Left lung (tissue), 10 donors: ENCODE measurements around the gene CREB5. TPM values are rescaled to one million over a fixed set of nuclear protein-coding genes. Genes with fewer than 3 reads are reported as not detected.
A peak's percentile ranks its signal among the peaks of the same experiment; 100 is the strongest.

Experiments used
- ATAC-seq: fragments of 200-7000 bp; cut with Tn5 transposase; one replicate; pipeline ENCODE4 v1.9.1; 2020; ENCODE audit warnings: moderate library complexity
- DNase-seq, 4 donors: peaks; one replicate each; pipeline ENCODE4 v3.0.0-alpha.2; 2013 to 2020
- H3K27ac ChIP-seq, 2 donors: fragments of 200-600 bp; sonication (generic) in 1 of 2; one replicate each; pipeline versions ENCODE4 v1.5.0 to v1.8.0; 2020 to 2021
- H3K27me3 ChIP-seq, 2 donors: fragments of 200-600 bp; sonication (generic) in 1 of 2; one replicate each; pipeline versions ENCODE4 v1.5.0 to v1.8.0; 2020 to 2021
- H3K36me3 ChIP-seq, 2 donors: fragments of 200-600 bp; sonication (generic) in 1 of 2; one replicate each; pipeline versions ENCODE4 v1.5.0 to v1.8.0; 2020 to 2021
- H3K4me1 ChIP-seq, 2 donors: fragments of 200-600 bp; one replicate each; pipeline ENCODE4 v1.8.0; 2021
- H3K4me3 ChIP-seq, 2 donors: fragments of 200-600 bp; sonication (generic) in 1 of 2; one replicate each; pipeline versions ENCODE4 v1.5.0 to v1.8.0; 2020 to 2021; ENCODE audit warnings: mild to moderate bottlenecking in 1 of 2
- H3K9me3 ChIP-seq, 2 donors: fragments of 200-600 bp; sonication (generic) in 1 of 2; one replicate each; pipeline versions ENCODE4 v1.5.0 to v1.8.0; 2020 to 2021
- intact Hi-C, 2 donors: fragments of 100-400 bp; cut with DNase I; formaldehyde crosslinking; loops; one replicate each; pipeline versions ENCODE4 v1.11.2 to v1.14.2; 2022
- polyA plus RNA-seq, 6 donors: library from polyadenylated mRNA; unstranded; fragments of 120-200 nt; gene quantifications; one replicate each; pipeline ENCODE4 v1.2.1, GENCODE V29; 2013; ENCODE audit not compliant: insufficient read length in 6 of 6
- total RNA-seq, 2 donors: library from RNA; stranded (reverse); fragmentation: NEBNext Ultra II Directional; extraction: Animal tissue kit (Norgen Biotek cat#: 25700); gene quantifications; one replicate each; pipeline ENCODE4 v1.2.1, GENCODE V29; 2021
- TF ChIP-seq, protein P1 (sequence below), 2 donors: fragments of 200-600 bp; sonication (generic) in 1 of 2; IDR thresholded peaks; one replicate each; pipeline versions ENCODE4 v1.5.0 to v1.8.0; 2021; ENCODE audit warnings: antibody characterized with exemption in 2 of 2
- donor health status: DM: no; HTN: yes; CAD: no.
- donor health status: DM: no; HTN: no; CAD: no.

Gene CREB5
- total and polyA plus RNA-seq, 8 donors: 6.6 to 19.9 (median 15.7) TPM

GRCh38 chr7:28510026-28510369 is 97.7 kb downstream of the CREB5 start:
- intact Hi-C loops: no loop called here

DNA sequence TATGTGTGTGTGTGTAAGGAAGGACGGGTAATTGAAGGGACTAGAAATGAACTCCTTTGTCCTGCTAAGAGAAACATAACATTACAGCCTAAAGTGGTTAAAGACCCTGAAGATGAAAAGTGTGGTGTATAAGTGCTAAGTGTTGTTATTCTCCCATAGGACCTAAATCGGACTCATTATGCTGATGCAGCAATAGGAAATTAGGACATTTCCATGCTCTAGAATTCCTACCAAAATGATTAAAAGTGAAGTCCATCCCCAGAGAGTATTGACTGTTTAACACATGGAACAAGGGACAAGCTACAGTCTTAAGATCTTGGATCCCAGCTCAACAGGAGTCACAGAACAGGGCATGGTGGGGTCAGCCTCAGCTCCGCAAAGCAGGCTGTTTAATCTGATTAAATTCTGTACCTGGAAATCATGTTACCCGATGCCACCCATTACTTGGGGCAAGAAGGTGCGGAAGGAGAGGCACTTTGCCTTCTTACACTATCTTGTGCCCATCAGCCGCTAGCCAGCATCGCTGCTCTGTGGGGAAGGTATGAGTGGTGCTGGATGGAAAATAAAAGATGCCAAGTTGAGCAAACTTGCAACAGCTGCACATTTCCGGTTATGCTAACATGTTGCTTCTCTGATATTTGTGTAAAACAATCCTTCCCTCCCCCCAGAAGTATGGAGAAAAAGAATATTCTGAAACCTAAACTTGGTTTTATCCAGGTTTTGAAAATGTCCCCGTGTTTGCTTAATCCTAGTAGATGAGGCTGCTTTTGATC is 100.5 kb downstream of the CREB5 start:
- intact Hi-C loops: no loop called here
- DNase-seq (no peak), ATAC-seq (no peak)
- Histone ChIP-seq H3K9me3 (no peaks in the 10 kb centered on the region), H3K36me3 (no peaks in the 10 kb centered on the region), H3K4me3 (no peak overlapping the region), H3K4me1 (peaks cover 0 to 6% of the 10 kb centered on the region in 2 donors), H3K27me3 (no peaks in the 10 kb centered on the region), H3K27ac (no peak overlapping the region)
- TF ChIP-seq, protein P1, sequence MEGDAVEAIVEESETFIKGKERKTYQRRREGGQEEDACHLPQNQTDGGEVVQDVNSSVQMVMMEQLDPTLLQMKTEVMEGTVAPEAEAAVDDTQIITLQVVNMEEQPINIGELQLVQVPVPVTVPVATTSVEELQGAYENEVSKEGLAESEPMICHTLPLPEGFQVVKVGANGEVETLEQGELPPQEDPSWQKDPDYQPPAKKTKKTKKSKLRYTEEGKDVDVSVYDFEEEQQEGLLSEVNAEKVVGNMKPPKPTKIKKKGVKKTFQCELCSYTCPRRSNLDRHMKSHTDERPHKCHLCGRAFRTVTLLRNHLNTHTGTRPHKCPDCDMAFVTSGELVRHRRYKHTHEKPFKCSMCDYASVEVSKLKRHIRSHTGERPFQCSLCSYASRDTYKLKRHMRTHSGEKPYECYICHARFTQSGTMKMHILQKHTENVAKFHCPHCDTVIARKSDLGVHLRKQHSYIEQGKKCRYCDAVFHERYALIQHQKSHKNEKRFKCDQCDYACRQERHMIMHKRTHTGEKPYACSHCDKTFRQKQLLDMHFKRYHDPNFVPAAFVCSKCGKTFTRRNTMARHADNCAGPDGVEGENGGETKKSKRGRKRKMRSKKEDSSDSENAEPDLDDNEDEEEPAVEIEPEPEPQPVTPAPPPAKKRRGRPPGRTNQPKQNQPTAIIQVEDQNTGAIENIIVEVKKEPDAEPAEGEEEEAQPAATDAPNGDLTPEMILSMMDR (IDR thresholded peaks at IDR 0.05): no peak

More at GRCh38 chr7:28510026-28510369, 97.7 kb downstream of the CREB5 start:
- no peaks in the 10 kb centered on the region for H3K27me3 ChIP-seq
- TF ChIP-seq, protein P1 (IDR thresholded peaks at IDR 0.05): no peak
- no peak for DNase-seq
- peak overlapping the region in 1 of 2 donors; percentile 45 for H3K27ac ChIP-seq
- H3K4me1 ChIP-seq: peaks cover 0 to 6% of the 10 kb centered on the region in 2 donors
- no peaks in the 10 kb centered on the region for H3K36me3 ChIP-seq
- no peak for ATAC-seq
- H3K4me3 ChIP-seq: no peak overlapping the region
- no peaks in the 10 kb centered on the region for H3K9me3 ChIP-seq

- Histone ChIP-seq H3K36me3 (no peaks in the 10 kb centered on the region), H3K9me3 (no peaks in the 10 kb centered on the region), H3K27me3 (no peaks in the 10 kb centered on the region), H3K27ac (no peak overlapping the region), H3K4me1 (no peaks in the 10 kb centered on the region), H3K4me3 (no peak overlapping the region)
- intact Hi-C loops: no loop called here
- ATAC-seq (no peak), DNase-seq (no peak)
- TF ChIP-seq, protein P1 (IDR thresholded peaks at IDR 0.05): no peak
Observed at GRCh38 chr7:28516390-28517172, 104.3 kb downstream of the CREB5 start.

DNA sequence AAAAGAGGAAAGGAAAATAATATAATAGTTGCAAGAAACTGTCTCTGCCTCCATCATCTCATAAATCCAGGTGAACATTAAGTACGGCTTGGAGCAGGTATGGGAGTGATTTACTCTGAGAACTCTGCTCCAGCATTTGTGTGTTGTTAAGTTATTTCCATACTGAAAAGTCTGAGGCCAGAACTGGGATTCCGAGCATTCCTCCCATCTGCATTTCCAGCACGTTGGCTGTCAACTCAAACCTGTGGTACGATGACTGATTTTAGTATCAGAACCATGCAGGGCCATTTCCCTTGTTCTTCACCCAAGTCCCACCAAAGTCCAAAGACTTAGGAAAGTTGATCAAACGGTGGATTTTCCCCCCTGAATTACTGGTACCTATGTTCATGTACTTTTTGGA is 104.9 kb downstream of the CREB5 start:
- Histone ChIP-seq H3K4me1 (no peaks in the 10 kb centered on the region), H3K27ac (no peak overlapping the region), H3K27me3 (no peaks in the 10 kb centered on the region), H3K36me3 (no peaks in the 10 kb centered on the region), H3K9me3 (no peaks in the 10 kb centered on the region), H3K4me3 (no peak overlapping the region)
- TF ChIP-seq, protein P1 (IDR thresholded peaks at IDR 0.05): no peak
- ATAC-seq (no peak), DNase-seq (no peak)
- intact Hi-C loops: no loop called here

GRCh38 chr7:28517606-28518005 is 105.3 kb downstream of the CREB5 start:
- intact Hi-C loops: no loop called here
- ATAC-seq (no peak), DNase-seq (no peak)
- Histone ChIP-seq H3K9me3 (no peaks in the 10 kb centered on the region), H3K4me3 (no peak overlapping the region), H3K36me3 (no peaks in the 10 kb centered on the region), H3K4me1 (no peaks in the 10 kb centered on the region), H3K27ac (no peak overlapping the region), H3K27me3 (no peaks in the 10 kb centered on the region)
- TF ChIP-seq, protein P1 (IDR thresholded peaks at IDR 0.05): no peak
